ENCODE measurements around the gene SLC1A5.
"Not testable (repeated sequence)": the region's sequence is repeated elsewhere in the genome, so short reads cannot be mapped to it uniquely, and the experiment has no call there.

The SLC1A5 gene

DNA sequence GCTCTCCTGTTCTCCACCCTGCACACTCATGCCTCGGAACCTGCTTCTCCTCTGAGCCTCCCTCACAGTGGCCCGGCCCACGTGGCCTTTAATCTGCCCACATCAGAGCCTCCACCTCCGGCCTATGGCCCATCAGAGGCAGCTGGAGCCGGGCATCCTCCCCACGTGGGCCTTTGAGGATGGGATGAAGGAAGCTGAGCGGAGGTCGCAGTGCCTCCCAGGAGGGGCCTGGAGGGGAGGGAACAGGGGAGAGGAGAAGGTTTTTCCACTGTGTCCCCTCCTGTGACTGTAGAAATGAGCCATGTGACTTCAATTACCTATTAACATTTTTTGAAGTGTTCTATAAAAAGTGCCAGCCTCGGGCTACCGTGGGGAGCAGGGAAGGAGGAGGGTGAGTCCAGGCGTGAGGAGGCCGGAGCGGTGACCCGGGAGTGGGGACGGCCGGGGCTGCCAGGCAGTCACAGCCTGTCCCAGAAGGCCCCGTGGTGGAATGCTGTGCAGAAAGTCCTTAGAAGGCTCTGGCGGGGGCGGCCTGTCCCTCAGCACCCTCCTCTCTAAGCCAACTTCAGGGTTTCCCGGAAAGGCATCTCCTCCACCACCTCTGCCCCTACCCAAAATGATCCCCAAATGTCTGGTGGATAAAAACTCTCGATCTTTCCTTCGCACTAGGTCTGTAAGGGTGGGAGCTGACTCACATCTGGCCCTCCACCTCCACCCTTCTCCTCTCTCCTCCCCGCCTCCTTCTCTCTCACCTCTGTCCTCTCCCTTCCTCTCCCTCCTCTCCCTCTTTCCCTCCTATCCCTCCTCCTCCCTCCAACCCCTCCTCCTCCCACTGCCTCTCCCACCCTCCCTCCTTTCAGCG, 24.8 kb upstream of the SLC1A5 start:
- Histone ChIP-seq H3K4me2 (ENCODE audit: insufficient read depth, low read length) (no peak overlapping the region), H2AFZ (ENCODE audit: low read depth, low read length) (no peak overlapping the region), H3K27ac (ENCODE audit: low read length) (no peak overlapping the region), H3K36me3 (ENCODE audit: insufficient read depth, low read length) (no peaks in the 10 kb centered on the region), H3K79me2 (ENCODE audit: insufficient read depth, low read length) (no peaks in the 10 kb centered on the region), H3K4me1 (ENCODE audit: insufficient read depth, low read length) (no peaks in the 10 kb centered on the region), H3K27me3 (ENCODE audit: insufficient read depth, low read length, poor library complexity) (no peaks in the 10 kb centered on the region), H3K9ac (ENCODE audit: low read depth, low read length) (no peak overlapping the region), H3K4me3 (ENCODE audit: low read depth in 1 of 2, low read length in 2 of 2) (no peak overlapping the region), H4K20me1 (ENCODE audit: insufficient read depth, low read length) (no peaks in the 10 kb centered on the region), H3K9me3 (ENCODE audit: insufficient read depth, low read length, severe bottlenecking) (no peaks in the 10 kb centered on the region)
- no peak for DNase-seq
- TF ChIP-seq EZH2 (IDR thresholded peaks at IDR 0.05; ENCODE audit: borderline replicate concordance, low read depth, low read length, severe bottlenecking) (no peak), CTCF (IDR thresholded peaks at IDR 0.05; ENCODE audit: borderline replicate concordance, extremely low read depth, low read length, poor library complexity, severe bottlenecking) (no peak)
- ATAC-seq (ENCODE audit: insufficient read depth, low read depth) = no peak

- H4K20me1 ChIP-seq (ENCODE audit: insufficient read depth, low read length) = no peaks in the 10 kb centered on the region
- no peak overlapping the region for H3K27ac ChIP-seq (ENCODE audit: low read length)
- no peaks in the 10 kb centered on the region for H3K27me3 ChIP-seq (ENCODE audit: insufficient read depth, low read length, poor library complexity)
- no peak overlapping the region for H3K4me2 ChIP-seq (ENCODE audit: insufficient read depth, low read length)
- no peak for TF ChIP-seq CTCF (IDR thresholded peaks at IDR 0.05; ENCODE audit: borderline replicate concordance, extremely low read depth, low read length, poor library complexity, severe bottlenecking)
- TF ChIP-seq EZH2 (IDR thresholded peaks at IDR 0.05; ENCODE audit: borderline replicate concordance, low read depth, low read length, severe bottlenecking) = no peak
- no peaks in the 10 kb centered on the region for H3K79me2 ChIP-seq (ENCODE audit: insufficient read depth, low read length)
- no peaks in the 10 kb centered on the region for H3K9me3 ChIP-seq (ENCODE audit: insufficient read depth, low read length, severe bottlenecking)
- no peaks in the 10 kb centered on the region for H3K4me1 ChIP-seq (ENCODE audit: insufficient read depth, low read length)
- no peak overlapping the region for H2AFZ ChIP-seq (ENCODE audit: low read depth, low read length)
- H3K4me3 ChIP-seq (ENCODE audit: low read depth in 1 of 2, low read length in 2 of 2) = no peak overlapping the region
- H3K9ac ChIP-seq (ENCODE audit: low read depth, low read length) = no peak overlapping the region
- DNase-seq (no peak), ATAC-seq (ENCODE audit: insufficient read depth, low read depth) (no peak)
- no peaks in the 10 kb centered on the region for H3K36me3 ChIP-seq (ENCODE audit: insufficient read depth, low read length)
These were observed 21.3 kb upstream of the SLC1A5 start for GRCh38 chr19:46809534-46810272.

GRCh38 chr19:46806656-46807055, 18.3 kb upstream of the SLC1A5 start:
- H3K27me3 ChIP-seq (ENCODE audit: insufficient read depth, low read length, poor library complexity) = no peaks in the 10 kb centered on the region
- TF ChIP-seq EZH2 (IDR thresholded peaks at IDR 0.05; ENCODE audit: borderline replicate concordance, low read depth, low read length, severe bottlenecking) (no peak), CTCF (IDR thresholded peaks at IDR 0.05; ENCODE audit: borderline replicate concordance, extremely low read depth, low read length, poor library complexity, severe bottlenecking) (no peak)
- H3K36me3 ChIP-seq (ENCODE audit: insufficient read depth, low read length) = no peaks in the 10 kb centered on the region
- no peak overlapping the region for H2AFZ ChIP-seq (ENCODE audit: low read depth, low read length)
- H3K4me3 ChIP-seq (ENCODE audit: low read depth in 1 of 2, low read length in 2 of 2) = no peak overlapping the region
- no peak for ATAC-seq (ENCODE audit: insufficient read depth, low read depth)
- H3K27ac ChIP-seq (ENCODE audit: low read length) = no peak overlapping the region
- no peaks in the 10 kb centered on the region for H4K20me1 ChIP-seq (ENCODE audit: insufficient read depth, low read length)
- no peaks in the 10 kb centered on the region for H3K9me3 ChIP-seq (ENCODE audit: insufficient read depth, low read length, severe bottlenecking)
- H3K9ac ChIP-seq (ENCODE audit: low read depth, low read length) = no peak overlapping the region
- H3K4me1 ChIP-seq (ENCODE audit: insufficient read depth, low read length) = no peaks in the 10 kb centered on the region
- H3K79me2 ChIP-seq (ENCODE audit: insufficient read depth, low read length) = no peaks in the 10 kb centered on the region
- H3K4me2 ChIP-seq (ENCODE audit: insufficient read depth, low read length) = no peak overlapping the region
- DNase-seq = no peak

- not testable (repeated sequence) for H3K36me3 ChIP-seq (ENCODE audit: insufficient read depth, low read length); H3K4me3 ChIP-seq (ENCODE audit: low read depth in 1 of 2, low read length in 2 of 2); H3K4me1 ChIP-seq (ENCODE audit: insufficient read depth, low read length); H3K79me2 ChIP-seq (ENCODE audit: insufficient read depth, low read length); H3K27me3 ChIP-seq (ENCODE audit: insufficient read depth, low read length, poor library complexity); H3K9me3 ChIP-seq (ENCODE audit: insufficient read depth, low read length, severe bottlenecking); H3K9ac ChIP-seq (ENCODE audit: low read depth, low read length); H4K20me1 ChIP-seq (ENCODE audit: insufficient read depth, low read length); H3K4me2 ChIP-seq (ENCODE audit: insufficient read depth, low read length); H2AFZ ChIP-seq (ENCODE audit: low read depth, low read length); H3K27ac ChIP-seq (ENCODE audit: low read length); DNase-seq; ATAC-seq (ENCODE audit: insufficient read depth, low read depth)
These were observed 16.0 kb upstream of the SLC1A5 start for GRCh38 chr19:46804432-46804831.

All from DND-41 (cell line).